SK-N-MC (cell line): ENCODE data around the gene SLC16A2.

ENCODE experiments used
- EZH2 ChIP-seq: fragments of 200-600 bp; sonication (generic); IDR thresholded peaks from one replicate; pipeline ENCODE4 v1.6.1; 2017; ENCODE audit warnings: antibody characterized with exemption
- FOXP2 ChIP-seq: optimal IDR thresholded peaks from 2 replicates; pipeline ENCODE3; 2011; ENCODE audit warnings: mild to moderate bottlenecking, moderate library complexity; ENCODE audit not compliant: insufficient read depth; ENCODE audit errors: extremely low read length, control extremely low read depth
- POLR2AphosphoS5 ChIP-seq: IDR thresholded peaks from 2 replicates; pipeline ENCODE4 v1.6.1; 2012; ENCODE audit warnings: mild to moderate bottlenecking, low read depth, low read length, borderline replicate concordance

DNA sequence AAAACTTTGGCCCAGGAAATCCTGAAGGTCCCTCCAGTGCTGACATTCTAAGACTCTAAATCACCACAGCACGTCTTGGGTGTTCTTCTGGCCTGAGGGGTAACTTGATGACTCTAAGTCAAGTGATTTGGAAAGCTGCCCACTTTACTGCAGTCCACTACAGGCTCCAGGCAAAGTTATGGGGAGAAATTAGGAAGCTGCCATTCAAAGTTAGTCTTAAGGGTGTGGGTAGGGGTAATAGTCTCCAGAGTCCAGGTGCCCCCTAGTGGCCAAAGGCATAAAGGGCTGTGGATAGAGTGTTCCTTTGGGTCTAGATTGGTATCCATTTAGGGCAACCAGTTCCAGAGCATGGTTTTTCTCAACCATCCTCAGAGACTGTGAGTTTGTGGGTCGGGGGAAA lies 38.7 kb upstream of the SLC16A2 start:
- TF ChIP-seq EZH2 (no peak), POLR2AphosphoS5 (no peak), FOXP2 (no peak)
